ENCODE measurements around the gene COX11.

- TF ChIP-seq CTCF (conservative IDR thresholded peaks at IDR 0.05; ENCODE audit: low read length) (no peak), EZH2phosphoT487 (IDR thresholded peaks at IDR 0.05; ENCODE audit: borderline replicate concordance, low read depth, low read length) (no peak)
These were observed 51.7 kb downstream of the COX11 start for GRCh38 chr17:54916721-54917120.

Data from OCI-LY7 (cell line).